ENCODE measurements around the gene LPO. TPM values are rescaled to one million over a fixed set of nuclear protein-coding genes. Genes with fewer than 3 reads are reported as not detected.
A peak's percentile ranks its signal among the peaks of the same experiment; 100 is the strongest.

Gene LPO
- total and polyA plus RNA-seq, 4 donors: 0.15 to 0.26 TPM; not detected in 2

GRCh38 chr17:58249270-58250133 lies 11.1 kb downstream of the LPO start:
- WGBS, 2 donors: 6 to 7% methylated on average over 57 of the region's 57 CpGs
- H3K9ac ChIP-seq (ENCODE audit: insufficient read depth in 1 of 2, low read length in 2 of 2): no peak overlapping the region
- H3K4me1 ChIP-seq (ENCODE audit: control insufficient read depth in 5 of 5, insufficient read depth in 5 of 5, low read length in 5 of 5): peaks cover 0 to 6% (median 0%) of the 10 kb centered on the region in 5 donors
- H3K36me3 ChIP-seq (ENCODE audit: control insufficient read depth in 4 of 4, insufficient read depth in 4 of 4, low read length in 4 of 4): no peaks in the 10 kb centered on the region
- peaks cover 0 to 26% (median 14%) of the 10 kb centered on the region in 3 donors for H3K27me3 ChIP-seq (ENCODE audit: control insufficient read depth in 3 of 3, insufficient read depth in 3 of 3, low read length in 2 of 3)
- H3K9me3 ChIP-seq (ENCODE audit: control insufficient read depth in 4 of 4, insufficient read depth in 3 of 4, low read length in 3 of 4): no peaks in the 10 kb centered on the region
- H3K27ac ChIP-seq (ENCODE audit: low read depth in 1 of 2, low read length in 1 of 2): no peak overlapping the region
- peak; percentile 77 for TF ChIP-seq CTCF (IDR thresholded peaks at IDR 0.05; ENCODE audit: control extremely low read depth, extremely low read depth)
- peak overlapping the region; percentile 11 for H3K4me3 ChIP-seq
- ATAC-seq (ENCODE audit: insufficient read depth, low FRiP score) (peak; percentile 94), DNase-seq (peak; percentile 72 to 82 (median 77))

GRCh38 chr17:58250344-58251011 lies 12.1 kb downstream of the LPO start:
- no peak for DNase-seq
- Histone ChIP-seq H3K9me3 (ENCODE audit: control insufficient read depth in 4 of 4, insufficient read depth in 3 of 4, low read length in 3 of 4) (no peaks in the 10 kb centered on the region), H3K27ac (ENCODE audit: low read depth in 1 of 2, low read length in 1 of 2) (no peak overlapping the region), H3K4me1 (ENCODE audit: control insufficient read depth in 5 of 5, insufficient read depth in 5 of 5, low read length in 5 of 5) (peaks cover 0 to 6% (median 0%) of the 10 kb centered on the region in 5 donors), H3K27me3 (ENCODE audit: control insufficient read depth in 3 of 3, insufficient read depth in 3 of 3, low read length in 2 of 3) (peaks cover 0 to 29% (median 14%) of the 10 kb centered on the region in 3 donors), H3K9ac (ENCODE audit: insufficient read depth in 1 of 2, low read length in 2 of 2) (no peak overlapping the region), H3K4me3 (no peak overlapping the region), H3K36me3 (ENCODE audit: control insufficient read depth in 4 of 4, insufficient read depth in 4 of 4, low read length in 4 of 4) (no peaks in the 10 kb centered on the region)
- 89 to 93% methylated on average over 12 of the region's 12 CpGs for WGBS, 2 donors
- TF ChIP-seq CTCF (IDR thresholded peaks at IDR 0.05; ENCODE audit: control extremely low read depth, extremely low read depth): no peak
- ATAC-seq (ENCODE audit: insufficient read depth, low FRiP score): no peak

GRCh38 chr17:58252141-58252540 lies 13.8 kb downstream of the LPO start:
- no peak for TF ChIP-seq CTCF (IDR thresholded peaks at IDR 0.05; ENCODE audit: control extremely low read depth, extremely low read depth)
- Histone ChIP-seq H3K4me1 (ENCODE audit: control insufficient read depth in 5 of 5, insufficient read depth in 5 of 5, low read length in 5 of 5) (peaks cover 0 to 6% (median 0%) of the 10 kb centered on the region in 5 donors), H3K4me3 (no peak overlapping the region), H3K27ac (ENCODE audit: low read depth in 1 of 2, low read length in 1 of 2) (no peak overlapping the region), H3K9ac (ENCODE audit: insufficient read depth in 1 of 2, low read length in 2 of 2) (no peak overlapping the region), H3K9me3 (ENCODE audit: control insufficient read depth in 4 of 4, insufficient read depth in 3 of 4, low read length in 3 of 4) (no peaks in the 10 kb centered on the region), H3K36me3 (ENCODE audit: control insufficient read depth in 4 of 4, insufficient read depth in 4 of 4, low read length in 4 of 4) (no peaks in the 10 kb centered on the region), H3K27me3 (ENCODE audit: control insufficient read depth in 3 of 3, insufficient read depth in 3 of 3, low read length in 2 of 3) (peaks cover 0 to 23% (median 14%) of the 10 kb centered on the region in 3 donors)
- ATAC-seq (ENCODE audit: insufficient read depth, low FRiP score) (no peak), DNase-seq (no peak)
- 63 to 77% methylated on average over 9 of the region's 9 CpGs for WGBS, 2 donors

Measured in lung (tissue), 12 donors.